Gastroesophageal sphincter (tissue), 4 donors: ENCODE results near the gene FOCAD. TPM values are rescaled to one million over a fixed set of nuclear protein-coding genes. Genes with fewer than 3 reads are reported as not detected.

Experiments used
- ATAC-seq: fragments of 150-250 bp; one replicate; pipeline ENCODE4 v1.9.1; 2016; ENCODE audit warnings: mild to moderate bottlenecking, moderate library complexity
- H3K27ac ChIP-seq, 4 donors: fragments of 200-600 bp; sonication (generic) in 3 of 4; 1 replicate in 3 of 4; 2 replicates in 1 of 4; pipeline ENCODE4 v1.5.1; 2016 to 2019
- H3K27me3 ChIP-seq: fragments of 200-600 bp; sonication (generic); one replicate; pipeline ENCODE4 v1.5.1; 2019
- H3K36me3 ChIP-seq, 2 donors: fragments of 200-600 bp; sonication (generic); one replicate each; pipeline ENCODE4 v1.5.1; 2019; ENCODE audit warnings: control low read depth in 1 of 2
- H3K4me1 ChIP-seq, 3 donors: fragments of 200-600 bp; sonication (generic); 1 replicate in 2 of 3; 2 replicates in 1 of 3; pipeline ENCODE4 v1.5.1; 2016 to 2019; ENCODE audit warnings: control low read depth in 2 of 3
- H3K4me3 ChIP-seq, 2 donors: fragments of 200-600 bp; sonication (generic); one replicate each; pipeline ENCODE4 v1.5.1; 2019; ENCODE audit warnings: mild to moderate bottlenecking in 1 of 2, moderate library complexity in 1 of 2
- H3K9me3 ChIP-seq, 3 donors: fragments of 200-600 bp; sonication (generic); one replicate each; pipeline ENCODE4 v1.5.1; 2017 to 2019; ENCODE audit warnings: control low read depth in 2 of 3
- CTCF ChIP-seq, 4 experiments: fragments of 200-600 bp in 2 of 4; fragments of 450-650 bp in 2 of 4; sonication (generic) in 1 of 4; IDR thresholded peaks; one replicate each; pipeline ENCODE4 v1.5.1; 2017 to 2019; ENCODE audit warnings: antibody characterized with exemption in 4 of 4, mild to moderate bottlenecking in 2 of 4, moderate library complexity in 2 of 4
- EP300 ChIP-seq: sonication (generic); formaldehyde crosslinking; IDR thresholded peaks from one replicate; pipeline ENCODE4 v1.6.1; 2017; ENCODE audit warnings: antibody characterized with exemption, mild to moderate bottlenecking
- POLR2A ChIP-seq, 2 donors: fragments of 450-650 bp; IDR thresholded peaks; one replicate each; pipeline ENCODE4 v1.6.1; 2017; ENCODE audit warnings: antibody characterized with exemption in 2 of 2, mild to moderate bottlenecking in 2 of 2, moderate library complexity in 1 of 2
- POLR2AphosphoS5 ChIP-seq: sonication (generic); formaldehyde crosslinking; IDR thresholded peaks from one replicate; pipeline ENCODE4 v1.6.1; 2017; ENCODE audit warnings: antibody characterized with exemption
- WGBS, 2 donors: methylation state at CpG; one replicate each; pipeline ENCODE4 v1.1.5; 2018; ENCODE audit warnings: low coverage in 1 of 2; 5-methylcytosine and 5-hydroxymethylcytosine counted together
- total RNA-seq, 4 donors: library from RNA; depleted of rRNA; stranded (reverse); fragments of >200 nt; gene quantifications; one replicate each; pipeline ENCODE4 v1.1.0, GENCODE V29; 2016

The FOCAD gene
- total RNA-seq, 4 donors from 2014 or later = 23.0 to 35.9 (median 30.4) TPM

GRCh38 chr9:20823051-20823450, 139.0 kb downstream of the FOCAD start:
- Histone ChIP-seq H3K4me3 (no peak overlapping the region), H3K9me3 (no peaks in the 10 kb centered on the region), H3K36me3 (peaks cover 0 to 14% of the 10 kb centered on the region in 2 donors), H3K27me3 (no peaks in the 10 kb centered on the region), H3K27ac (no peak overlapping the region), H3K4me1 (no peaks in the 10 kb centered on the region)
- ATAC-seq = no peak
- no peak for TF ChIP-seq POLR2AphosphoS5
- TF ChIP-seq CTCF (IDR thresholded peaks at IDR 0.05) = no peak
- no peak for TF ChIP-seq EP300
- TF ChIP-seq POLR2A (IDR thresholded peaks at IDR 0.05) = no peak

- H3K4me3 ChIP-seq = no peak overlapping the region
- no peak for TF ChIP-seq POLR2AphosphoS5
- no peak for TF ChIP-seq EP300
- TF ChIP-seq POLR2A (IDR thresholded peaks at IDR 0.05) = no peak
- TF ChIP-seq CTCF (IDR thresholded peaks at IDR 0.05) = no peak
- H3K36me3 ChIP-seq = no peaks in the 10 kb centered on the region
- H3K9me3 ChIP-seq = no peaks in the 10 kb centered on the region
- no peaks in the 10 kb centered on the region for H3K27me3 ChIP-seq
- ATAC-seq = no peak
- 70 to 92% methylated on average over 3 of the region's 3 CpGs for WGBS, 2 donors
- H3K4me1 ChIP-seq = peaks cover 0 to 9% (median 0%) of the 10 kb centered on the region in 3 donors
- H3K27ac ChIP-seq = no peak overlapping the region
Measured at GRCh38 chr9:20831028-20831427, 147.0 kb downstream of the FOCAD start.

GRCh38 chr9:20832775-20833174, 148.7 kb downstream of the FOCAD start:
- WGBS, 2 donors = 72 to 78% methylated on average over 2 of the region's 2 CpGs
- TF ChIP-seq POLR2AphosphoS5 (no peak), EP300 (no peak), CTCF (IDR thresholded peaks at IDR 0.05) (no peak), POLR2A (IDR thresholded peaks at IDR 0.05) (no peak)

GRCh38 chr9:20835377-20836286, 151.6 kb downstream of the FOCAD start:
- H3K9me3 ChIP-seq = no peaks in the 10 kb centered on the region
- H3K27me3 ChIP-seq = no peaks in the 10 kb centered on the region
- ATAC-seq = no peak
- H3K36me3 ChIP-seq = peaks cover 0 to 8% of the 10 kb centered on the region in 2 donors
- H3K4me3 ChIP-seq = no peak overlapping the region
- TF ChIP-seq CTCF (IDR thresholded peaks at IDR 0.05) (no peak), POLR2A (IDR thresholded peaks at IDR 0.05) (no peak), POLR2AphosphoS5 (no peak), EP300 (no peak)
- peaks cover 0 to 30% (median 0%) of the 10 kb centered on the region in 3 donors for H3K4me1 ChIP-seq
- H3K27ac ChIP-seq = no peak overlapping the region
- 64 to 71% methylated on average over 5 to 6 of the region's 6 CpGs for WGBS, 2 donors

More at GRCh38 chr9:20832775-20833174, 148.7 kb downstream of the FOCAD start:
- no peak overlapping the region for H3K27ac ChIP-seq
- no peaks in the 10 kb centered on the region for H3K9me3 ChIP-seq
- peaks cover 0 to 22% (median 0%) of the 10 kb centered on the region in 3 donors for H3K4me1 ChIP-seq
- H3K4me3 ChIP-seq = no peak overlapping the region
- no peak for ATAC-seq
- no peaks in the 10 kb centered on the region for H3K36me3 ChIP-seq
- no peaks in the 10 kb centered on the region for H3K27me3 ChIP-seq

GRCh38 chr9:20837166-20837565, 153.1 kb downstream of the FOCAD start:
- Histone ChIP-seq H3K36me3 (peaks cover 0 to 8% of the 10 kb centered on the region in 2 donors), H3K27me3 (no peaks in the 10 kb centered on the region), H3K27ac (no peak overlapping the region), H3K4me3 (no peak overlapping the region), H3K4me1 (peaks cover 0 to 30% (median 0%) of the 10 kb centered on the region in 3 donors), H3K9me3 (no peaks in the 10 kb centered on the region)
- TF ChIP-seq EP300 = no peak
- no peak for TF ChIP-seq CTCF (IDR thresholded peaks at IDR 0.05)
- TF ChIP-seq POLR2AphosphoS5 = no peak
- no peak for TF ChIP-seq POLR2A (IDR thresholded peaks at IDR 0.05)
- WGBS, 2 donors = 80 to 86% methylated on average over 1 to 3 of the region's 3 CpGs
- no peak for ATAC-seq
